HG02642 (cell line): ENCODE measurements around the gene RSBN1L.
"Not testable (repeated sequence)": the region's sequence is repeated elsewhere in the genome, so short reads cannot be mapped to it uniquely, and the experiment has no call there.

Source experiments
- ATAC-seq: cut with Tn5 transposase; IDR thresholded peaks from one replicate; pipeline ENCODE4 v1.9.1; 2021; ENCODE audit warnings: mild to moderate bottlenecking; ENCODE audit not compliant: unreplicated experiment, poor library complexity

The RSBN1L gene

DNA sequence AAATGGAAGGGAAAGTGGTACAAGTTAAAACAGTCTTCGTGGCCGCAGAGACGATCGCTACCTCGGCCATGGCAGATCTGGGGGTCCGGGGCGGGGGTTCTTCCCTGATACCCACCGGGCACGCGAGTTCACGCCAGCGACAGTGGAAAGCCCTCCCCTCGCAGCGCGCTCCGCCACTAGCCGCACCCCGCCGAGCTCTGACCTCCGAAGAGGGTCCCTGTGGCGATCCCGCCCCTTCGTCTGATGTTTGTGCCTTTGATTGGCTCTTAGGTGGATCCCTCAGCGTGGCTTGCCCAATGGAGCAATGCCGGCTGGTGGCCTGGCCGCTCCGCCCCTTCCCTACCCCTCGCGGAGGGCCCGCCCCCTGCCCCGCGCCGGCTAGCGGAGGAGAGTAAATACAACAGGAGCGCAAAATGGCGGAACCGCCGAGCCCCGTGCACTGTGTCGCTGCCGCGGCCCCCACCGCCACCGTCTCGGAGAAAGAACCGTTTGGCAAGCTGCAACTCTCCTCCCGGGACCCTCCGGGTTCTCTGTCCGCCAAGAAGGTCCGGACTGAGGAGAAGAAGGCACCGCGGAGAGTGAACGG, at the start of gene RSBN1L:
RSBN1L (plus strand) TSS at position 403 of the 586 bp plus-strand sequence; CDS start at position 414, 11 bp downstream.
- ATAC-seq: peak; percentile 96

DNA sequence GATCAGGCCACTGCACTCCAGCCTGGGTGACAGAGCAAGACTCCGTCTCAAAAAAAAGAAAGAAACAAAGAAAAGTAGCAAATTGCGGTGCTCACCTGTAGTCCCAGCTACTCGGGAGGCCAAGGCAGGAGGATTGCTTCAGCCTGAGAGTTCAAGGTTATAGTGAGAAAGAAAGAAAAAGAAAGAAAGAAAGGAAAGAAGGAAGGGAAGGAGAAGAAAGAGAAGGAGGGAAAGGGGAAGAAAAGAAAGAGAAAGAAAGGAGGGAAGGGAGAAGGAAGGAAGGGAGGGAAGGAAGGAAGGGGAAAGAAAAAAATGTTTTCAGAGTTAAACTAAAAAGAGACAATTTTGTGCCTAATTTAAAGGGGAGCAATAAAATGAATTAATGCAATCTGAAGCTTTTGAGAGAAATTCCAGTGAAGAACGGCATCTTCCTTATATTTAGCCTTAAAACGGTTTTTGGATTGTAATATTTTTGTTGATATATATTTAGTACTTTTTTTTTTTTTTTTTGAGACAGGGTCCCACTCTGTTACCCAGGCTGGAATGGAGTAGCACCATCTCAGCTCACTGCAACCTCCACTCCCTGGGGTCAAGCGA, 47.4 kb upstream of the RSBN1L start:
- no peak for ATAC-seq

DNA sequence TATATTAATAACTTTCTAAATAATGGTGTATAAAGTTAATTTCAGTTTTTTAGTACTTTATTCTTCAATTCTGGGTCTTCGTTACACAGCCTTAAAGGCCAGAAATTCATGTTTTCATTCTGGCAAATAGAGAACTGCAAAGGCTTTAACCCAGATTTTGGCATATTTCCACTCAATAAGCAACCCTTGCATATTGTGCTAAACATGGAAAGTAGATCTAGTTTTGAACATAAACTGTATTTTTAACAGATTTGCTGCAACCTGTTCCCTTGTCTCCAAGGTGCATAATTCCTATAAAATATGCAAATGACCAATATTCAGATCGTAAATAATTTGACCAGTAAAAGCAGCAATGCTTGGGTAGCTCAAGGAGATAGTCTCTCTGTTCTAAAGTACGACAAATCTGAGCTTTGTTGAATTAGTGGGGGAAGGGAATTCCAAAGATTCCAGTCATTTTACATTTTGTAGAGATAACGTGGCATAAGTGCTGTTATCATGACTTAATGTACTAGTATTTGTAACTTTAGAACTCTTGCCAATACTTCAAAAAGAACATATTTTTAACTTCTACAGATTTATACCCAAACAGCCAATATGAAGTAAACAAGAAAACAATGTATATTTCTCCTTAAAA, 46.4 kb upstream of the RSBN1L start:
- ATAC-seq: no peak

DNA sequence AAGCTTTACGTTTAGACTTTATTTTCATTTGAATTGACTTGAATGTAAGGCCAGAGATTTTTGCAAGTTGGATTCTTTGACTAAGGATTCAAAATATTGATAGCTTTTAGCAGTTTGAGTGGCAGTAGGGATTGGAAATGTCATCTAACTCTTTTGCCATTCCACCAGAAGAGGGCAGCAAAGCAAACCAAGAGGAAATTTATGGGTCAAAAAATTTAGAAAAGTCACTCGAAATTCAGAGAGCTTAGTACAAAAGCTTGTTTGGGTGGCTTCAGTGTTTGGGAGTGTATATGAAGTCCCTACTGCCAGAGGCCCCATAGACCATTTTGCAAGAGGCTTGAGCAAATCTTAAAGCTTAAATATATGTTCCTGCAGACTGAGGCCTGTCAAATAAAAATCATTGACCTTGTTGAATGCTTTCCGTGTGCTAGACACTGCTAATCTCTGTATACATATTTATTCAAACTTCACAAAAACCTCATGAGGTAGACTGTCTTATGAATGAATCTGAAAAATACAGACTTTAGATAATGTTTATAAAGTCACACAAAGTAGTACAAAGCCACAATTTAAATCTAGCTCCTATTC, 44.6 kb upstream of the RSBN1L start:
- ATAC-seq: no peak

- not testable (repeated sequence) for ATAC-seq
These were observed 43.4 kb upstream of the RSBN1L start for GRCh38 chr7:77652826-77653225.

GRCh38 chr7:77653572-77653971, 42.7 kb upstream of the RSBN1L start:
- ATAC-seq: no peak

DNA sequence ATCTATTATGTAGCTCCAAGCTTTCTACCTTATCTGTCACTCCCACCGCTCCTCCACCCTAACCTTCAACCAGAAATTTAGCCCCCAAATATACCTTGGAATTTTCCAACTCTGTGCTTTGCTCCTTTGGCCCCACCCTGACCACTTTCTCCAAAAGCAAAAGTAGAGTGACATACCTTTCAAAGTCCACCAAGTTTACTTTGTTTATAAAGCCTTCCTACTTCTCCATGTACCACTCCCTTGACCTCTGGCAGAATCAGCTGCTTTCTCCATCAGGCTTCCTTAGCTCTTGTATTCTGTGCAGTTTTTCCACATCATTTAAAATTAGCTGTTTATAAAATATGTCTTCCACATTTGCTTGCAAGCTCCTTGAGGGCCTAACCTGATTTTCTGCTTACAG, 40.9 kb upstream of the RSBN1L start:
- ATAC-seq: no peak

- ATAC-seq: no peak
These were observed 40.3 kb upstream of the RSBN1L start for GRCh38 chr7:77655836-77656455.

- no peak for ATAC-seq
These were observed 38.6 kb upstream of the RSBN1L start for GRCh38 chr7:77657427-77658224.

- no peak for ATAC-seq
These were observed 37.3 kb upstream of the RSBN1L start for GRCh38 chr7:77658928-77659327.

- no peak for ATAC-seq
These were observed 34.4 kb upstream of the RSBN1L start for GRCh38 chr7:77661816-77662215.

DNA sequence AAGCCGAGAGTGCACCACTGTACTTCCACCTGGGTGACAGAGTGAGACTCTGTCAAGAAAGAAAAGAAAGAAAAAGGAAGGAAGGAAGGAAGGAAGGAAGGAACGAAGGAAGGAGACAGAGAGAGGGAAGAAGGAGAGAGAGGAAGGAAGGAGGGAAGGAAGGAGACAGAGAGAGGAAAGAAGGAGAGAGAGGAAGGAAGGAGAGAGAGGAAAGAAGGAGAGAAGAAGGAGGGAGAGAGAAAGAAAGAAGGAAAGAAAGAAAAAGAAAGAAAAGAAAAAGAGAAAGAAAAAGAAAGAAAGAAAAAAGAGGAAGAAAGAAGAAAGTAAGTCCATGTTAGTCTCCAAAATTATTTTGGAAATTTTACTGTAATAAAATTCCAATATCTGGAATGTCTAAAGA, 33.4 kb upstream of the RSBN1L start:
- ATAC-seq: no peak

DNA sequence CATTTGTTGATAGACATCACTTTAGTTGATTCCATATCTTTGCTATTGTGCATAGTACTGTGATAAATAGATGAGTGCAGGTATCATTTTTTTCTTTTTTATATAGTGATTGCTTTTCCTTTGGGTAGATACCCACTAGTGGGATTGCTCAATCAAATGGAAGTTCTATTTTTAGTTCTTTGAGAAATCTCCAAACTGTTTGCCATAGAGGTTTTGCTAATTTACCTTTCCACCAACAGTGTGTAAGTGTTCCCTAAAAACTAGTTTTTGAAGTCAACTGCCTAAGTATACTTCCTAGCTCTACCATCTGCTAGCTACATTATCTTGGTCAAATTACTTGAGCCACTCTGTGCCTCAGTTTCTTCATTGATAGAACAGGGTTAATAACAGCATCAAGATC, 31.5 kb upstream of the RSBN1L start:
- no peak for ATAC-seq

DNA sequence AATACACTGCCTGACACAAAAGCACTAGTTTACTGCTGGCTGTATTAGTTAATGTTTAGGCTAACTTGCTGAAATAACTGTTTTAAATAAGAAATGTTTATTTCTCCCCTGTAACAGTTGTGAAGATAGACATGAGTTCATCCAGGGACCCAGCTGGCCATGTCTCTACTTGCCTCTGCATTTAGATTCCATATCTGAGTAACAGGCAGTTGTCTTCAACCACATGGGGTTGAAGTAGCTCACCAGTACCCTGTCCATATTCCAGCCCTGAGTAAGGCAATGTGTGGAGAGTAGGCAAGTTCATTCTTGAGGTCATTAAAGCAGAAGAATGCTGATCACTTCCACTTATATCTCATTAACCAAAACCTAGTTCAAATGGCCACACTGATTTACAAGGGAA, 31.1 kb upstream of the RSBN1L start:
- no peak for ATAC-seq

- no peak for ATAC-seq
These were observed 28.7 kb upstream of the RSBN1L start for GRCh38 chr7:77667459-77668086.

DNA sequence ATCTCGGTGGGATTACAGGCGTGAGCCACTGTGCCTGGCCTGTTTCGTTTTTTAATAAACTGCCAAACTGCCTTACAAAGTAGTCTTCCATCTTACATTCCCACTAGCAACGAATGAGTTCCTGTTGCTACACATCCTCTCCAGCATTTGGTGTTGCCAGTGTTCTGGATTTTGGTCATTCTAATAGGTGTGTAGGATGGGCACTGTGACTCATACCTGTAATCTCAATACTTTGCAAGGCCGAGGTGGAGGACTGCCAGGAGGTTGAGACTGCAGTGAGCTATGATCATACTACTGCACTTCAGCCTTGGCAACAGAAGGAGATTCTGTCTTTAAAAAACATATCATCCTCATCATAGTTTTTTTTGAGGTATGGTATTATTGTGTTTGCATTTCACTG, 21.4 kb upstream of the RSBN1L start:
- ATAC-seq: peak; percentile 75

DNA sequence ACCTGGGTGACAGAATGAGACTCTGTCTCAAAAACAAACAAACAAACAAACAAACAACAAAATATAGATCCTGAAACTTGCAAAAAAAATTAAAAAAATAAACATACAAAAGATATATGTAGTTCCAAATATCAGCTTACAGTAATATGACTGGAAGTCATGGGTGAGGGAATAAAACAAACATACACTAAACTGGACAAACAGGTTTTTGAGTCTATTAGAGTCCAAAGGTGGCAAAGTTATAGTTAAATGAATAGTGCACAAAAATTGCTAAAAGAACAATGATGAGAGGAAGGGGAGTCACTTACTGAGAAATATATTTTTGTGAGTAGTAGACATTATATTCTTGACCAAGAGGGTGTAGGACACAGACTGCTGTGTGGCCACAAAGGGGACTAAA, 16.7 kb upstream of the RSBN1L start:
- no peak for ATAC-seq

DNA sequence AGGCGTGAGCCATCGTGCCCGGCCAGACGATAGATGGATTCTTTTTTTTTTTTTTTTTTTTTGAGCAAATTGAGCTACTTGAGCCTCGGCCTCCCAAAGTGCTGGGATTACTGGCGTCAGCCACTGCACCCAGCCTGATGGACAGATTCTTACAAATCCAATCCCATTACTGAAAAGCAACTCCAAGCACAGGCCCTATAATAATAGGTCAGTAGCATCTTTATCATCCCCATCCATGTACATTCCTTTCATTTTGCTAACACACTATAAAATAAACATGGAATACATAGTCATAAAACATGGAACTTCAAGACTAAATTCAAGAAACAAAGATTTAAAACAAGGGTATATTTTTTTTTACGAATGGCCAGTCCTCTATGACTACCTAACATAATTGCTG, 16.0 kb upstream of the RSBN1L start:
- ATAC-seq: no peak

DNA sequence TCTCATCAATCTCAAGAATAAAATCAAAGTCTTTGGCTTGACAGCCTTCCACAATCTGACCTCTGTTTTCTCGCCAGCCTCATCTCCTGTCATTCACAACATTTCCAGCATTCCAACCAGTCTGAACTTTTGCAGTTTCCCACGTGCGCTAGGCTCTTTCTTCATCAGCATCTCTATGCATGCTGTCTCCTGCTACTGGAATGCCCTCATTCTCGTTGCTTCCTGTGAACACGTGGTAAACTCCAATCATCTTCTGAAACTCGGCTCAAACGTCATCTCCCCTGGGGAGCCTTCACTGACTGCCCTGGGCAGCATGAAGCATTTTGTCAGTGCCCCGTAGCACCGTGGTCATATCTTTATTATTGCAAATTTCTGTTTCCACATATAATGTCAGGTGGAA, 12.2 kb upstream of the RSBN1L start:
- ATAC-seq: no peak

GRCh38 chr7:77685233-77685632, 11.0 kb upstream of the RSBN1L start:
- ATAC-seq: no peak
